Subcutaneous preadipocyte (primary cell): ENCODE measurements around the gene HYCC1. TPM values are rescaled to one million over a fixed set of nuclear protein-coding genes. Genes with fewer than 3 reads are reported as not detected.

Experiments
- total RNA-seq: library from RNA; depleted of rRNA; stranded (reverse); fragments of >200 nt; gene quantifications from 2 replicates; pipeline ENCODE4 v1.2.3, GENCODE V29; 2012

The HYCC1 gene
- 99.9 and 158 TPM in 2 replicates for total RNA-seq

GRCh38 chr7:23013715-23014649 lies at the start of gene HYCC1:
HYCC1 (minus strand) TSS chr7:23014130; CDS start chr7:22991111, 23,019 bp downstream.

Other genes starting within 250 kb of the HYCC1 start
- 96.0 and 209 TPM in 2 replicates for gene TOMM7, start 191.3 kb downstream of the HYCC1 start, total RNA-seq
- gene KLHL7, start 91.7 kb upstream of the HYCC1 start, total RNA-seq = 23.1 and 29.9 TPM in 2 replicates
- gene NUP42, start 167.9 kb upstream of the HYCC1 start, total RNA-seq = 20.6 and 30.3 TPM in 2 replicates
- 102 and 202 TPM in 2 replicates for gene GPNMB, start 232.6 kb upstream of the HYCC1 start, total RNA-seq